T-helper 2 cell treated with Interferon-gamma antibody and Interleukin-4, amounts not matched to agents 5 μg/mL and 100 μg/mL, for 36 hours (primary cell): ENCODE results near the gene ZNF490.

Experiments used
- DNase-seq: peaks from one replicate; pipeline ENCODE4 v3.0.0; 2021; ENCODE audit warnings: low spot score
- H3K27ac Mint-ChIP-seq: one replicate; pipeline ENCODE4 v1.8.0; 2021; ENCODE audit warnings: mild to moderate bottlenecking, mixed read lengths
- H3K27me3 Mint-ChIP-seq: one replicate; pipeline ENCODE4 v1.8.0; 2021; ENCODE audit warnings: low read depth, mixed read lengths
- H3K36me3 Mint-ChIP-seq: one replicate; pipeline ENCODE4 v1.8.0; 2021; ENCODE audit warnings: low read depth, mixed read lengths
- H3K4me1 Mint-ChIP-seq: one replicate; pipeline ENCODE4 v1.8.0; 2021; ENCODE audit warnings: low read depth, mixed read lengths
- H3K4me3 Mint-ChIP-seq: one replicate; pipeline ENCODE4 v1.8.0; 2022; ENCODE audit warnings: mild to moderate bottlenecking, moderate library complexity, mixed read lengths
- H3K9me3 Mint-ChIP-seq: one replicate; pipeline ENCODE4 v1.8.0; 2021; ENCODE audit warnings: mixed read lengths

The ZNF490 gene

DNA sequence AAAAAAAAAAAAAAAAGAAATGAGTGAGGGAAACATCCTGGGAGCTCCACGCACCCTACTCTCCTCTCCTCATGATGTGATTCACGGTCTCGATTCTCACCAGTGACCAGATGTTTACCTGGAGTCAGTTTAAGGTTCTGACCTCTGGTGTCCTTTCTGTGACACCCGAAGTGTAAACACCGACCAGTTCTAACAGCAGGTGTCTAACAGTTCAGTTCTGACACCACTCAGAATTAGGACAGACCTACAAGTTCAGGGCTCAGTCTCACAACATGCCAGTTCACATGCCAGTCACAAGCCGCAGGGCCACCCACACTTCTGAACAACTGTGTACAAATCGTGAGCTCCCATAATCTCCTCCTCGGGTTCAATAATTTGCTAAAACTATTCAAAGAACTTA is 65.3 kb downstream of the ZNF490 start:
- Mint-ChIP-seq H3K4me1 (peaks cover 10% of the 10 kb centered on the region), H3K9me3 (peaks cover 44% of the 10 kb centered on the region), H3K4me3 (no peak overlapping the region), H3K36me3 (peaks cover 68% of the 10 kb centered on the region), H3K27me3 (no peaks in the 10 kb centered on the region), H3K27ac (no peak overlapping the region)
- DNase-seq = no peak

DNA sequence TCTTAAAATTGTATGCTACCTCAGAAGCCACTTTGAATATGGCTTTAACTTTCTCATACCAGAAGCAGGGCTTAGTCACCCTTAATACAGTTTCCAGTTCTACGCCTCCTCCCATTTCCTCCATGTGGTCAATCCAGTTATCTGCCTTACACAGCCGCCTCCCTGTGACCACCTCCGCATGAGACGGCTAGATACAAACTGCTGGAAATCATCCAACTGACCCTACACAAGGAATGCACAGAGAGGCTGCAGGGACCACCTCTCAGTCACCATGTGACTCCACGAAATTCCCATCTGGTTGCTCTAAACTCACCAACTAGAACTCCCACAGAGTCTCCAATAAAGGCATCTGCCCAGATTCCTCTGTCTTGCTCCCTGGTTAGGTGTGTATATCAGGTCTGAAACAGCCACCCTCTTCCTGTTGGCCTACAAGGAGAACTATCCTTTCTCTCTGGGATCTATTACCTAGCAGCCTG is 66.2 kb downstream of the ZNF490 start:
- H3K27ac Mint-ChIP-seq = no peak overlapping the region
- no peak overlapping the region for H3K4me3 Mint-ChIP-seq
- H3K36me3 Mint-ChIP-seq = peaks cover 71% of the 10 kb centered on the region
- H3K9me3 Mint-ChIP-seq = peaks cover 45% of the 10 kb centered on the region
- peaks cover 7% of the 10 kb centered on the region for H3K4me1 Mint-ChIP-seq
- H3K27me3 Mint-ChIP-seq = no peaks in the 10 kb centered on the region
- no peak for DNase-seq

DNA sequence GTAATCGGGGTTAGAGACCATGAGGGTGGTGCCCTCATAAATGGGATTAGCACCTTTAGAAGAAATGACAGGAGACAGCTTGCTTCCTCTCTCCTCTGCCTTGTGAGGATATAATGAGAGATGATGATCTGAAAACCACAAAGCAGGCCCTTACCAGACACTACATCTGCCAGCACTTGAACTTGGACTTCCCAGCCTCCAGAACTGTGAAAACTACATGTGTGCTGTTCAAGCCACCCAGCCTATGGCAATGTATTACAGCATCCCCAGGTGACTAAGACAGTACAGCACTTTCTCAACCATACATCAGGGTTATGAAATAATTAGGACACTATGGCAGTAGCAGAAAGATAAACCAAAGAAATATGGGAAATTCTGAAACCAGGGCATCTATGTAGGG is 66.8 kb downstream of the ZNF490 start:
- Mint-ChIP-seq H3K36me3 (peaks cover 71% of the 10 kb centered on the region), H3K27ac (no peak overlapping the region), H3K9me3 (peaks cover 44% of the 10 kb centered on the region), H3K4me1 (peaks cover 4% of the 10 kb centered on the region), H3K4me3 (no peak overlapping the region), H3K27me3 (no peaks in the 10 kb centered on the region)
- no peak for DNase-seq
